ENCODE measurements around the gene SLC35B3.
"Not testable (repeated sequence)": the region's sequence is repeated elsewhere in the genome, so short reads cannot be mapped to it uniquely, and the experiment has no call there.

SLC35B3 gene

DNA sequence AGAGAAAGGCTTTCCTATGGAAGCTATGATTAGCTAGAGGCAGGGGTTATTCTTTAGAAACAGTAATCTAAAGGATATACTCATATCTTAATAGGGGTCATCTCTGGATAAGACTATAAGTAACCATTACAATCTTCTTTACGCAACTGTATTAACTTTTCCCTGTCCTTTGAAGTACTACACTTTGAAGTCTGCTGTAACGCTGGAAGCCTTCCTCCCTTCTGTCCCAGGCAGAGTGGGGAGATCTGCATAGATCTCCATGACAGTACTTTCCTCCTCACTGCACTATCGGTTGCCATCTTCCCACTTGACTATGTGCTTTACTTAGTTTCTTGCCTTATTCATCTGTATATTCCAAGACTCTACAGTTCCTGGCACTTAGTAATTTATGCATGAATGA is 20.1 kb downstream of the SLC35B3 start:
- DNase-seq (ENCODE audit: low read depth in 2 of 2), result no peak

- no peak for DNase-seq (ENCODE audit: low read depth in 2 of 2)
Observed at GRCh38 chr6:8414844-8415243, 20.5 kb downstream of the SLC35B3 start.

DNA sequence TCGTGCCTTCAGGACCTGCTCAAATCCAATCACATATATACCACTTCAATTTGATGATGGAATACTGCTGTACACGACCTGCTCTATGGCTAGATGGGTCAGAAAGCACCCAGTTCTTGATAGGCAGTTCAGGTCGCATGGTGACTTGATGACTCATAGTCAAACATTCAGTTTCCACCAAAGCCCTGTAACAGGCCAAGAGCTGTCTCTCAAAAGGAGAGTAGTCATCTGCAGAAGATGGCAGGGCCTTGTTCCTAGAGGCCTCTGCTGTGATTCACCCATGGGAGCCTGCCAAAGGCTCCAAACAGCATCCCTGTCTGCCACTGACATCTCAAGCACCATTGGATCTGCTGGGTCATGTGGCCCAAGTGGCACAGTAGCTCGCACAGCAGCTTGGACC is 29.4 kb downstream of the SLC35B3 start:
- not testable (repeated sequence) for DNase-seq (ENCODE audit: low read depth in 2 of 2)

DNA sequence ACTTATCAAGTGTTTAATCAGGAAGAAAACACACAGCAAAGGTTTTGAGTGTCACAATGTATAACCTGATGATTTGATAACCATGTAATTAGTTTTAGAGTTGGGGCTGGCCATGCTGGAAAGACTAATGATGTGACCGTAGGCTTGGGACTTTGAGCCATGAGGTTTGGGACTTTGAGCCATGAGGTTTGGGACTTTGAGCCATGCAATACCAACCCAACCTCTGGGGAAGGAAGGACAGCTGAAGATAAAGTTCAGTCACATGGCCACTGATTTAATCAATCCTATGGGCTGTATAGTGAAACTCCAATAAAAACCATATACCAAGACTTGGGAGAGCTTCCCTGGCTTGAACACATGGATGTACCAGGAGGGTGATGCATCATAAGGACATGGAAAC is 32.8 kb downstream of the SLC35B3 start:
- DNase-seq (ENCODE audit: low read depth in 2 of 2), result no peak

- no peak for DNase-seq (ENCODE audit: low read depth in 2 of 2)
Observed at GRCh38 chr6:8400663-8401062, 34.7 kb downstream of the SLC35B3 start.

DNA sequence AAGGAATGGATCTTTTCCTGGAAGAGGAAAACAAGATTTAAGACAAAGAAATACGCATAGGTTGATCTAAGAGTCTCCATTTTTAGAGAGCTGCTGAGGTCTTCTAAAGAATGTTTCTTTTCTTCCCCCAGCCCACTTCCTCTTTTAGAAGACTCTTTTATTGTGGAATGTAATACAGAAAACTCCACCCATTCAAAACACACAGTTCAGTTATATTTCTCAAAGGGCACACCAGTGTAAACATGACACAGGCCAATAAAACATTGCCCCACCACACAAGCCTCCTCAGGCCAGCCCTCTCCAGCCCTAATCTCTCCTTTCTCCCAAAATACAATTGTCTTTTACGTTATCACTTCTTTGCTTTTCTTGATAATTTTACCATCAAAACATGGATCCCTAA is 42.8 kb downstream of the SLC35B3 start:
- DNase-seq (ENCODE audit: low read depth in 2 of 2), result no peak

GRCh38 chr6:8391934-8392333 is 43.4 kb downstream of the SLC35B3 start:
- DNase-seq (ENCODE audit: low read depth in 2 of 2), result no peak

DNA sequence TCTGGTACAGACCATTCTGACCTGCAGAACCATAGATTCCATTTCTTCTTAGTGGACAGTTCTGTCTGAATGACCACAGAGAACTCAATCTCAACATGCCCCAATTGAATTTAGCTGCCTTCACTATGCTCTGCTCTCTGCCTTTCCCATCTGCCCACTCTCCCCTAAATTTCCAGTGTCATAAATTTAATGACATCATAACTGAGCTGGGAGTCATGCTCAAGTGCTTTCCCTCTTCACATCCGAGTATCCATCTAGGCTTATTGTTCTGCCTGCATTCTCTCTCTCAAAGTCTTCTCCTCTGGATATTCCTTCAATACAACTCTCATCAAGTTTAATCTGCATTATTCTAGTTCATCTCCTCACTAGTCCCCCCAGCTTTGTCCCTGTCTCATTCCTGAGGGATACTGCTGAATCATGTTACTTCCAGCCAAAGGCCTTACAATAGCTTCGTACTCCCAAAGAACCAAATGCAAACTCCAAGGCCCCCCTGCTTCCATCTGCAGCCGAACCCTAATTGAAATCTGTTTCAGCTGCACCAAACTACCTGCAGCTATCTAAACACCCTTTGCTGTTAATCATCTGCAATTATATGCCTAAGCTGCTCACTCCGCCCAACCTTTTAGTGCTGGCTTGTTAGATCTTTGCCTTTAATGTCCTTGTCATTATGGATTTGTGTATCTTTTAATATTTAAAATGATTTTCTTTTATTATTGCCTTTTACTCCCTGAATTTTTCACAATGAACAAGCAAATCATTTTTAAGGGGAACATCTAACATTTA is 46.1 kb downstream of the SLC35B3 start:
- DNase-seq (ENCODE audit: low read depth in 2 of 2), result no peak

DNA sequence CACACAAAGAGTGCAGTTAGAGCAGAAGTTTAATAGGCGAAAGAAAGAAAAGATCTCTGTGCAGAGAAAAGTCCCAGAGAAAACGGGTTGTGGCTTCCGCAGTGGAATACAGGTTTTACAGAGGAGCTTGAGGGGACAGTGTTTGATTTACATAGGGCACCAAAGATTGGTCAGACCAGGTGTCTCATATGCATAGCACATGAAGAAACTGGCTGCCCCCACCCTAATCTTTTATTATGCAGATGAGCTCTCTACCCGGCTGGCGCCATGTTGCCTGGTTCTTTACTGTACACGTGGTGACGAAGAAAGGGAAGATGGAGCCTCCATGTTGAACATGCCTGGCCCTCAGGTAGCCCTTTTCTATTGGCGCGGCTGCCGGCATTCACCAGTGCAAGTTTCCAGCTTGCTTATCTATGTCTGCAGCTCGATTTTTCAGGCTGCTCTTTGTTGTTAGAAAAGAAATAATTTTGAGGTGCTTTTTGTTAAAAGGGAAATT is 47.4 kb downstream of the SLC35B3 start:
- no peak for DNase-seq (ENCODE audit: low read depth in 2 of 2)

GRCh38 chr6:8383584-8383983 is 51.8 kb downstream of the SLC35B3 start:
- no peak for DNase-seq (ENCODE audit: low read depth in 2 of 2)

GRCh38 chr6:8382434-8382833 is 52.9 kb downstream of the SLC35B3 start:
- no peak for DNase-seq (ENCODE audit: low read depth in 2 of 2)

GRCh38 chr6:8375916-8376315 is 59.4 kb downstream of the SLC35B3 start:
- DNase-seq (ENCODE audit: low read depth in 2 of 2), result no peak
